NAMALWA (cell line): Measurements from ENCODE around the gene CACNA1G.

Experiments
- DNase-seq: peaks from one replicate; pipeline ENCODE4 v3.0.0-alpha.2; 2015; ENCODE audit warnings: low spot score

CACNA1G gene

DNA sequence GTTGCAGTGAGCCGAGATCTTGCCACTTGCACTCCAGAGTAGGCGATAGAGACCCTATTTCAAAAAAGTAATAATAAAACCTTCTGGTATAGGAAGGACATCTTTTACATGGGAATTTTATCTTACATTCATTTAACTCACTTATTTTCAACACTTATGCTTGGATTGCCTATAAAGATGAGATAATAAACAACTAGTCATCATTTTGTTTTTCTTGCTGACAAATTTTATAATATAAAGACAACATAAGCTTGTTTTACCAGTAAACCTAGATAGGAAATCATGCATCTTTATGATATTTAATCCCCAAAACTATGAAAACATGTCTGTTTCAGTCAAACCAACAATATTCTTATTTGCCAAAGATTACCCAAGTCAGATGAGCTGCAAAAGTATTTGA, 91.1 kb downstream of the CACNA1G start:
- no peak for DNase-seq

DNA sequence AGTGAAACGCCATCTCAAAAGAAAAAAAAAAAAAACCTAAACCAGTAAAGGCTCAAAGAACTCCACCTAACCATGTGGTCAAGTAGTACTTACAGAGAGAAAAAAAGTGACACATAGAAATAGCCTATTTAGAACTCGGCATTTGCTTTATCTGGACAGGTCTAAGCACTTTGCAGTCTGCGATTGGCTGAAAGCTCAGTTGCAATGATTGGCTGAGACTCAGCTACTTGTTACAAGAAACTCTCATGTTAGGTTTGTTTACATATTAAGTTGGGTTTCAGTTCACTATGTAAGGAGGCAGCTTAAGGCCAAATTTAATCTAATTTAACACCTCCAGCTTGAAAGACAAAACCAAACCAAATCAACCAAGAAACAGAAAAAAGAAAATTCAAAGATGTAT, 93.2 kb downstream of the CACNA1G start:
- no peak for DNase-seq

DNA sequence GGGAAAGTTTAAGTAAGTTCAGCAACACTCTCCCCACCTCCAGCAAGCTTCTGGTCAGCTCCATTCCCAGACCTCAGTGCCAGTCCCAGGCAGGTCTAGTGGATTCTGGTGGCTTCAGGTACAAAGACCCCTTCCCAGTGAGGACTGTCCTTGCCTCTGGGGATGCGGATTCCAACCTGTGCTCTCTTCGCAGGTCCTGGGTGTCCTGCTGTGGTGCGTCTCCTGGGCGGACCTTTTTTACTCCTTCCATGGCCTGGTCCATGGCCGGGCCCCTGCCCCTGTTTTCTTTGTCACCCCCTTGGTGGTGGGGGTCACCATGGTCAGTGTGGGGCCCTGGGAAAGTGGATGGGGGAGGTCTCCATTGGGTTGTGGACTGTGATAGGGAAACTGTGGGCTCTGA, 96.0 kb downstream of the CACNA1G start:
- DNase-seq, result no peak

DNA sequence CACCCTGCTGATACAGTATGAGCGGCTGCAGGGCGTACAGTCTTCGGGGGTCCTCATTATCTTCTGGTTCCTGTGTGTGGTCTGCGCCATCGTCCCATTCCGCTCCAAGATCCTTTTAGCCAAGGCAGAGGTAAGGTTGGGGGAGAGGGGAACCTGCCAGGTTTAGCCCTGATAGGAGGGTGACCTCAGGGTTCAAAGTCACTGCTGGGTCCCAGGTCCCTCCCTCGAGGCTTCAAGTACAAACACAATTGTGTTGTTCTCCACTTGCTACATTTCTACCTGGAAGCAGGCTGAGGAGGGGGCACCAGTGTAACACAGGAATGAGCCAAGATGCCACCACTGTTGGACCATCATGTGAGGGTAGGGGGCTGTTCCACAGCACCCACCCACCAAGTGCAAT, 96.5 kb downstream of the CACNA1G start:
- no peak for DNase-seq

DNA sequence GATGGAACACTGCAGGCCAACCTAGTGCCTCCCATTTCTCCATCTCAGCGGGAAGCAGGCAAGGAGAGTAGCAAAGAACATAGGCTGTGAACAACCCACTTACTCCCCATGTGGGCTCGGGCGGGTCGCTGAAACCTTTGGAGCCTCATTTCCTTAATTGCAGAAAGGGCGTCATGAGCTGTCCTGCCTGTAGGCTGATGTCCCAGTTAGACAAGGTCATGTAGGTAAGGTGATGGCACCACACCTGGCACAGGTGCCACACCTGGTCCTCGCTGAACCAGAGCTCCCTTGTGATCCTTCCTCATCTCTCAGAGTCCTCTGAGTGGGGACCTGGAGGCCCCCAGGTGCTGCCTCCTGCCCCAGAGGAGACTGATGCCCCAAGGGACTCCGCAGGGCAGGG, 97.1 kb downstream of the CACNA1G start:
- no peak for DNase-seq

DNA sequence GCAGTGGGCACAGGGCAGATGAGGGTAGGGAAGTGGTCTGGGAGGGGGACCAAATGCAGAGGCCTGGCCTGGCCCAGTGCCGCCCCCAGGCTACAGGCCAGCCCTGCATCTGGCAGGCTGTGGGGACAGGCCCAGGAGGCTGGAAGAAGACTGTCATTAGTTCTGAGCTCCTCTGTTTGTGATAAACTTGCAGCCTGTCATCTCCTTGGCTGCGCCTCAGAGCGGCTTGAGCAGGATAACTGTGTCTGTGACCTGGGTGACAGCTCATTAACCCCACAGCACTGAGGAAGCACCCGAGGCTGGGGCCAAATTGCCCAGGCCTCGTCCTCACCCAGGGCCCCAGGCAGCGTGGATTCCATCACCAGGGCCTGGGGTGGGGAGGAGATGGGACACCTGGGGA, 98.1 kb downstream of the CACNA1G start:
- no peak for DNase-seq

DNA sequence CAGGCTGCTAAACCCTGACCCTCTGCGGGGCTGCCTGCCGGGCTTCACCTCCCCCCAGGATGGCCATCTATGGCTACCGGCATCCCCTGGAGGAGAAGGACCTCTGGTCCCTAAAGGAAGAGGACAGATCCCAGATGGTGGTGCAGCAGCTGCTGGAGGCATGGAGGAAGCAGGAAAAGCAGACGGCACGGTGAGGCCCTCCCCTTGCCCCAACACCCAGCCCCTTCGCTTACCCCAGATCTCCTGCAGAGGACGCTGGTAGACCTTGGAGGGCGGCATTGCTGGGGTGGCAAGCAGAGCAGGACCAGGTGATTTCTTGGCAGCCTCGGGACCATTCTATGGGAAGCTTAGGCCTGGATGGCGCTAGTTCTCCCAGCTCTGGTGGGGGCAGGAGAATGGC, 98.7 kb downstream of the CACNA1G start:
- no peak for DNase-seq

DNA sequence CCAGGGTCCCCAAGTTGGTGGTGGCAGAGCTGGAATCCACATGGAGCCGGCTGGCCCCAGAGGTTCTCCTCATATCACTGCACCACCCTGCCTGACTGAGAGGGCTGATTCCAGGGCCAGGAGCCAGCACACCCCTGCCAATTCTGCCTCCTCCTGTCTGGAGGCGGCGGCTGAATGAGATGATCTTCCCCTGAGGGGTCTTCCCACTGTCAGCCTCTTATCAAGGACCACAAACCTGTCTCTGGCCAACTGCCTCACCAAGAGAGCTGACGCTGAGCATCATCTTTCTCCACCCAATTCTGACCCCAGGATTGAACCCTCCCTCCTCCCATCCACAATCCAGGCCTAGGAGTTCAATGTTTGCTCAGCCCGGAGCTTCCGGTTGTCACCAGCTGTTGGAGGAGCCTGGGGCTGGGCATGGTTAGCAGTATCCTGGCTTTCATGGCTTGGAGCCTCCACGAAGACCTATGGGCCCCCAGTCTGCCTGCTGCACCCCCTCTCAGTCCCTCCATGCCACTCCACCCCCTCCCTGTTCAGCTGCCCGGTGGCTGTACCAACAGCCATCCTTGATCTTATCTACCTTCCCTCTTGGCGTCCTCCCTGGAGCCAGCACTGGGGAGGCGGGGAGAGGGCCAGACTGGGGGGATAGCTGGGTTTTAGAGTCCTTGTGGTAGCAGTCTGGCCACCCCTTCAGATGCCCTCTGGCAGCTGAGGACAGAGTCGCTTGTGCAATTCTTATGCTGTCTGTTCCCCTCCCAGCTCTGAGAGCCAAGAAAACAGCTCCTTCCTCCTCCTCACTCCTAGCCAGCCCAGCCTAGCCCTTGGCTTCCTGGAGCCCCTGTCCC, 99.7 kb downstream of the CACNA1G start:
- no peak for DNase-seq

DNA sequence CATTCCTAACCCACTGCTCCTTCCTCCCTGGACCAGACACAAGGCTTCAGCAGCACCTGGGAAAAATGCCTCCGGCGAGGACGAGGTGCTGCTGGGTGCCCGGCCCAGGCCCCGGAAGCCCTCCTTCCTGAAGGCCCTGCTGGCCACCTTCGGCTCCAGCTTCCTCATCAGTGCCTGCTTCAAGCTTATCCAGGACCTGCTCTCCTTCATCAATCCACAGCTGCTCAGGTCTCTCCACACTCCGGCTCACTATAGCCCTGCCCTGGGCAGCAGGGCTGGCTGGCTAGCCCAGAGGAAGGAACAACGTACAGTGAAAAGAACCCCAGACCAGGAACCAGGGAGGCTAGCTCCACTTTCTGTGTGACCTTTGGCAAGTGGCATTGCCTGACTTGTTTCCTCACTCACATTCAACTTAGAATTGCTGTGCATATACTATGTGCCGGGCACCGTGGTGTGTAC, 100.4 kb downstream of the CACNA1G start:
- no peak for DNase-seq

DNA sequence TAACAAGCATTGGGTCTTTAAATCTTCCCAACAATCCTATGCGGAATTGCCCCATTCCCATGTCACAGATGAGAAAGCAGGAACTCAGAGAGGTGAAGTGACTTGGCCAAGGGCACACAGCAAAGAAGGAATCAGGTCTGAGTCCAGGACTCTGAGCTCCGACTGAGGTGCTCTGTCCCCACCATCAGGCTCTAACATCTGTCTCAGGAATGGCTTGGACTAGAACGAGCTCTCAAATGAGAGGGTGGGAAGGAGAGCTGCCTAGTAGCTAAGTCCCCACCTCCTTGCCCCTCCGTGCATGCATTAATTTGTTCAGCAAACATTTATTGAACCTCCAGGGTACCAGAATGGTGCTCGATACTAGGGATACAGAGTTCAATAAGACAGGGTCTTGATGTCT, 100.8 kb downstream of the CACNA1G start:
- DNase-seq, result no peak

DNA sequence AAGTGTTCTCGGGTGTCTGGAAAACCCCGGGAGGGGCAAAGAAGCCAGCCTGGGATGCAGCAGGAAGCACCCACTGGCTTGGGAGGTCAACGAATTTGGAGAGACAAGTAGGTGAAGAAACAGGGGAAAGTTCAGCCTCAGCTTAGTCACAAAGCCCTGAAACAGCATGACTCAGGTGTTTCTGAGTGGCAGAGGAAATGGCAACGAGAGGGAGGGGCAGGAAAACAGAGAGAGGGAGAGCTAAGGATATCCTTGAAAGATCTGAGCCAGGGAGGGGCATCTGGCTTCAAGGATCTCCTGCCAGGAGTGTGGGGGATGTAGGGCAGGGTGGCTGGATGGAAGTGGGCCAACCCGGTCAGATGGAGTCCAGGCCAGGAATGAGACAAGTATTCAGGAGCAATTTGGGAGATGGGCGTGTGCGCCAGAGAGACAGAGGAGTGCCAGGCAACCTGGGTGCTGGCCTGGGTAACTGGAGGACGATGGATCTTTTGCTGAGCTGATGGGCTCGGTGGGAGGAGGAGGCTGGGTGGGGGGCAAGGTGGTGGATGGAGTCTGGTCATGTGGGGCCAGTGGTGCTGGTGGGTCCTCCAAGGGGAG, 101.4 kb downstream of the CACNA1G start:
- no peak for DNase-seq

DNA sequence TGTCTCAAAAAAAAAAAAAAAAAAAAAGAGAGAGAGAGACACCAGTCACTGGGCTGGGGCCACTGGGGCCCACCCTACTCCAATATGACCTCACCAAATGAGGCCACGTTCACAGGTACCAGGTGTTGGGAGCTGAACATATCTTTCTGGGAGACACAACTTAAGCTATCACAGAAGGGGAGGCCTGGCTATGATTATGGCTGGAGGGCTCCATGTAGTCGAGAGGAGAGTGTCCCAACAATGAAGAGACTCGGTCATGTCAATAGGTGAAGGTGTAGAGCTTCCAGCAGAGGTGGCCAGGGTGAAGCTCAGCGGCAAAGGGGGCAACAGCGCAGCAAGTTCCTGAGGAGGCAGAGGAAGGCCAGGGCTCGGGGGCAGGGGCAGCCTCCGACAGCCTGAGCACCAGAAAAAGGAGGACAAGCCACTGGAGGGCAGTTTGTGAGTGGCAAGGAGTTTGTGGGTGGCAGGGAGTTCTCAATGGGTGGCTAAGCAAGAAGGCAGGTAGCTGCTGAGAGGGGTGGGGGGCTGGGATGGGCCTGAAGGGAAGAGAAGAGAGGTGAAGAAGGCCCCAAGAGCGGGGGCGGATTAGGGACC, 102.2 kb downstream of the CACNA1G start:
- DNase-seq, result no peak

DNA sequence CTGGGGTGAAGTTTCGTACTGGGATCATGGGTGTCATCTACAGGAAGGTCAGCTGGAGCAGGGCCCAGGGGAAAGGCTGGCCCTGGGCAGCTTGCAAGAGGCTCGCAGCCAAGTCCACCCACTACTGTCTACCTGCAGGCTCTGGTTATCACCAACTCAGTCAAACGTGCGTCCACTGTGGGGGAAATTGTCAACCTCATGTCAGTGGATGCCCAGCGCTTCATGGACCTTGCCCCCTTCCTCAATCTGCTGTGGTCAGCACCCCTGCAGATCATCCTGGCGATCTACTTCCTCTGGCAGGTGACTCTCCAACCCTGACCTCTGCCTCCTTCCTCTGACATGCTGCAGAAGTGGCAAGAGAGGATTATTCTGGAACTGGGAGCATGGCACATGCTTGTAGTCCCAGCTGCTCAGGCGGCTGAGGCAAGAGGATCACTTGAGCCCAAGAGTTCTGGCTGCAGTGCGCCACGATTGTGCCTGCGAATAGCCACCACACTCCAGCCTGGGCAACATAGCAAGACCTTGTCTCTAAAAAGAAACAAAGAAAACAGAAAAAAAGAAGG, 103.4 kb downstream of the CACNA1G start:
- no peak for DNase-seq

DNA sequence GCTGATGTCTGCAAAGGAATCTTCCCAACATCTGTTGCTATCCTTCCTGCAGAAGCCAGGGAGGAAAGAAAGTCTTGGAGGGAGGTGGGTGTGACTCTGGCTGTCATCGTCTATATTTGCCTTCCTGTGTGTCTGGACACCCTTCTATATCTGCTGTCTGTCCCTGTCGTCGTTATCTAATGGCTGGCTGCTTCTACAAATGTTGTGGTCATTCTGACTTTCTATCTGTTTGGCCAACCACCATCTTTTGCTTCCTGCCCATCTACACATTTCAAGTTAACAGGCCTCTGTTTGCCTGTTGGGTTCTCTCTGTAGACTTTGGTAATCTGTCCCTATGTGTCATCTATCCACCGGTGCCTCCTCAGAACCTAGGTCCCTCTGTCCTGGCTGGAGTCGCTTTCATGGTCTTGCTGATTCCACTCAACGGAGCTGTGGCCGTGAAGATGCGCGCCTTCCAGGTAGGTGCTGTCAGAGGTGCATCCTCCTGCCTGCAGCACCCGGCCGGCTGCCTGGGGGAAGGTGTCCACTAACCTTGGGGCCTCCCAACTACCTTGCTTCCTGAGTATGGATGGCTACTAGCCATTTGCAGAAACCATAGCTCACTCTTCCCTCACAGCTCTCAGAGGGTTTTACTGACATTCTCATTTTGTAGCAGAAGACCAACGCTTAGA, 104.4 kb downstream of the CACNA1G start:
- no peak for DNase-seq

DNA sequence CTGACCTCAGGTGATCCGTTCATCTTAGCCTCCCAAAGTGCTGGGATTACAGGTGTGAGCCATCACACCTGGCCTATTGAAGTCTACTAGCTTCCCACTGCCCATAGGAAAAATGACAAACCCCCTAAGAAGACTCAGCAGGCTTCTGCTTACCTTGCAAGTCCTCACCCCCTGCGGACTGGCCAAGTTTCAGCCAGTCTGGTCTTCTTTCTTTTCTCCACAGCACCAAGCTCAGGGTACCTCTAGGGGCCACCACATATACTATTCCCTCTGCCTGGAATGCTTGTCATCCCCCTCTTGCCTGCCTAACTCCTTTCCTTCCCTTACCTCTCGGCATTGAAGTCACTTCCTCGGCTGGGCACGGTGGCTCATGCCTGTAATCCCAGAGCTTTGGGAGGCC, 105.3 kb downstream of the CACNA1G start:
- DNase-seq, result no peak

DNA sequence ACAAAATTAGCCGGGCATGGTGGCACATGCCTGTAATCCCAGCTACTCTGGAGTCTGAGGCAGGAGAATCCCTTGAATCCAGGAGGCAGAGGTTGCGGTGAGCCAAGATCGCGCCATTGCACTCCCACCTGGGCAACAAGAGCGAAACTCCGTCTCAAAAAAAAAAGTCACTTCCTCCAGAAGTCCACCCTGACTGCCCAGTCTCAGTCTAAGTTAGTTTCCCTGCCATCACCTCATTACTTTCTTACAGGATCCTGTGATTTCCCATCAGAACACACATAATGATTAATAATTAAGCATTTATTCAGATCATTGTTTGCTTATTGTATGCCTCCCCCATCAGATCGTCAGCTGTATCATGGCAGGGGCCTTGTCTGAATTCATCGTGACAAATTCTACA, 105.8 kb downstream of the CACNA1G start:
- no peak for DNase-seq

DNA sequence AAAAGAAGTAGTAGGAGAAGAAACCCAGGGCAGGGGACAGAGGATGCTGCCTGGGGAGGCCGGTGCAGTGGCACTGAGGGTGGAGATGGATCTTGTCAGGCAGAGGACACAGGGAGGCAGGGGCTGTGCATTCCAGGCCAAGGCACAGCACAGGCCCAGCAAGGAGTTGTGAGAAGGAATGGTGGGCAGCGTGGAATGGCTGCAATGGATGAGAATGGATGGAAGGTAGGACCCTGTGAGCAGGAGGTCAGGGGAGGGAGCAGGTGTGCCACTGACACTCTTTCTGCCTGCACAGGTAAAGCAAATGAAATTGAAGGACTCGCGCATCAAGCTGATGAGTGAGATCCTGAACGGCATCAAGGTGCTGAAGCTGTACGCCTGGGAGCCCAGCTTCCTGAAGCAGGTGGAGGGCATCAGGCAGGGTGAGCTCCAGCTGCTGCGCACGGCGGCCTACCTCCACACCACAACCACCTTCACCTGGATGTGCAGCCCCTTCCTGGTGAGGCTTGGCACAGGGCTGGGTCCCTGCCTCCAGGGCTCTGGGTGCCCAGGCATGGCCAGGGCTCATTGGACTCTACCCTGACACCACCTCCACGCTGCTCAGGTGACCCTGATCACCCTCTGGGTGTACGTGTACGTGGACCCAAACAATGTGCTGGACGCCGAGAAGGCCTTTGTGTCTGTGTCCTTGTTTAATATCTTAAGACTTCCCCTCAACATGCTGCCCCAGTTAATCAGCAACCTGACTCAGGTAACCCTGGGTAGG, 106.9 kb downstream of the CACNA1G start:
- no peak for DNase-seq

DNA sequence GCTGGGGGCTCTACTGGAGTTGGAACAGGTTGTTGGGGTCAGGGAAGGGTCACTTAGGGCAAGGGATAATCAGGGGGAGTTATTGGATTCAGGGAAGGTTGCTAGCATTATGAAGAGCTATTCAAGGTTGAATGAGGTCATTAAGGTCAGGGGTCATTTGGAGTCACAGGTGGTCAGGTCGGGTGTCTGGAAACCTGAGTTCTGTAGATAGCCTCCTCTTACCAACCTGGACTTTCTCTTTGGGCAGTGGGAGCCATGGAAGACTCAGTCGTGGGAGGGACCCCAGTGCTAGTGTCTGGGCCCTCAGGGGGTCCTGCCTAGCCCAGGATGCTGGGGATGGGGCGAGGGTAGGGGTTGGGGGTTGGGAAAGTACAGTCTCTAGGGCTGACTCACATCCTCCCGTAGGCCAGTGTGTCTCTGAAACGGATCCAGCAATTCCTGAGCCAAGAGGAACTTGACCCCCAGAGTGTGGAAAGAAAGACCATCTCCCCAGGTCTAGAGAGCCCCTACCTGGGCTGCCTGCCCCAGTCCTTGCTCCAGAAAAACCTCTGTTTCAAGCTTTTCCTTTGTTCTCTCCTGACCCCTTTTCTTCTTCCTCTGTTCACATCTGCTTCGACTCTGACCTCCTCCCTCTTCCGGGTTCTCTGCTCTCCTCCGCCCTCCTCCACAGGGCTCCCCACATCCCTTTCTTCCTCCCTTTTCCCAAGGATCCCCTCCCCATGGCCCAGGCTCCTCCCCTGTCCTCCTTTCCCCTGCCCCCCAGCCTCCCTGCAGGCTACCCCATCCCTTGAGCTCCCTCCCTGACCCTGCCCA, 107.7 kb downstream of the CACNA1G start:
- DNase-seq, result no peak

DNA sequence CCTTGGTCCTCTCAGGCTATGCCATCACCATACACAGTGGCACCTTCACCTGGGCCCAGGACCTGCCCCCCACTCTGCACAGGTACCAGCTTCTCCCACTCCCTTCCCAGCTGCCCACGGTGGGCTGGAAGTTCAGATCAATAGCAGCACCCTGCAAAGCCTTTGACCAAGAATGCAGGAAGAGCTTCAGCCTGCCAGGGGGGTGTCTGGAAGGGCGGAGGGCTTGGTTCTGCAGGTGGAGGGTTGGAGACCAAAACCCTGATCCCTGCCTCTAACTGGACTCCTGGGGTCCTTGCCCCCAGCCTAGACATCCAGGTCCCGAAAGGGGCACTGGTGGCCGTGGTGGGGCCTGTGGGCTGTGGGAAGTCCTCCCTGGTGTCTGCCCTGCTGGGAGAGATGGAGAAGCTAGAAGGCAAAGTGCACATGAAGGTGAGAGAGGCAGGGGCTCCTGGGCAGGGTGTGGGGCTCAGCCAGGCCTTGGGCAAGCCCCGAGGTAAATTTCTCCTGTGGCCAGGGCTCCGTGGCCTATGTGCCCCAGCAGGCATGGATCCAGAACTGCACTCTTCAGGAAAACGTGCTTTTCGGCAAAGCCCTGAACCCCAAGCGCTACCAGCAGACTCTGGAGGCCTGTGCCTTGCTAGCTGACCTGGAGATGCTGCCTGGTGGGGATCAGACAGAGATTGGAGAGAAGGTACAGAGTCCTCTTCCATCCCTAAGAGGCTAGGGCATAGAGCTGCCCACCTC, 108.5 kb downstream of the CACNA1G start:
- DNase-seq, result no peak

DNA sequence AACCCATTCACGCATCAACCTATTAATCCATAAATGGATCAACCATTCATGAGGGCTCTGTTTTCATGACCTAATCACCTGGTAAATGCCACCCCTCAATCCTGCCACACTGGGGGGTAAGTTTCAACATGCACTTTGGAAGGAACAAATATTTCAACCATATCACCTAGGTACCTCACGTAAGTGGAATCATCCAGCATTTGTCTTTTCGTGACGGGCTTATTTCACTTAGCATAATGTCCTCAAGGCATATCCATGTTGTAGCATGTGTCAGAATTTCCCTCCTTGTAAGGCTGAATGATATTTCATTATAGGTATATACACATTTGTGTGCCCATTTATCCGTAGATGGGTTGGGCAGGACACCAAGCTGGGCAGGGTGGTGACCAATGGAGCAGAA, 111.6 kb downstream of the CACNA1G start:
- DNase-seq, result no peak
